ENCODE measurements around the gene FDX2. TPM values are rescaled to one million over a fixed set of nuclear protein-coding genes. Genes with fewer than 3 reads are reported as not detected.

FDX2 gene
- total and polyA plus RNA-seq, 2 of the 13 experiments (the other 11 are each of a cell fraction or from before 2014, with no cell fraction given), result 21.0 to 24.7 TPM

DNA sequence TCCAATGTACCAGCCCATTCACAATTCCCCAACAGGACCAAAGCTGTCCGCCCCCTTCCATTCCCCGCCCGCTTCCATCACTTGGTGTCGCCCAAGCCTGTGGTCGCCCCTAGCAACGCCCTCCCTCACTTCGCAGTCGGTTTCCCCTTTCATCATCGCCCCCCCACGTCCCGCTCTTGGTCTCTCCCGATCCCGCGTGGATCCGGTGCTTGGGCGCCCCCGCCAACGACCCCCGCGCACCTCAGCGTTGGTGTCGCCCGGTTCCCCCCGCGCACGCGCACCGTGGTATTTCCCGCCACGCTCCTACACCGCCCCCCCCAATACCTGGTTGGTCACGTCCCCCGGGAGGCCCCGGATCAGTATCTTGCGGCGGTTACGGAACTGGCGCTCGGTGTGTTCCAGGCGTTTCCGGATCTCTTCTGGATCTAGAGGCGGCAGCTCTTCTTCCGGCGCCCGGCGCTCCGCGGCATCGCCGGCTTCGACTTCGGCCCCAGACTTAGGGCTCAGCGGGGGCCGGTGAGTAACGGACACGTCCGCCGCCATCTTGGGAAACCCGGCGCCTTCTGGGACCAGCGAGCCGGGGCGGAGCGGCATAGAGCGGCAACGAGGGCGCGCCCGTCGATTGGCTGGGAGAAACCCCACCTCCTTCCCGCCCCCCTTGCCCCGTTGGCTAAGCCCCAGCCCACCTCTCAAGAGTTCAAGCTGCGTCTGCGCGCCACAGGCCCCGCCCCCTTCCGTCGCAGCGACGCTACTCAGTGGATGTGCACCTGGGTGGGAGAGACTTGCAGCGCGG lies 17.3 kb upstream of the FDX2 start, which contains the start of gene RAVER1 (continued):
- TF ChIP-seq RARG (CRISPR knock-in tag; IDR thresholded peaks at IDR 0.05; ENCODE audit: low read depth), result no peak
- TF ChIP-seq, protein P1, sequence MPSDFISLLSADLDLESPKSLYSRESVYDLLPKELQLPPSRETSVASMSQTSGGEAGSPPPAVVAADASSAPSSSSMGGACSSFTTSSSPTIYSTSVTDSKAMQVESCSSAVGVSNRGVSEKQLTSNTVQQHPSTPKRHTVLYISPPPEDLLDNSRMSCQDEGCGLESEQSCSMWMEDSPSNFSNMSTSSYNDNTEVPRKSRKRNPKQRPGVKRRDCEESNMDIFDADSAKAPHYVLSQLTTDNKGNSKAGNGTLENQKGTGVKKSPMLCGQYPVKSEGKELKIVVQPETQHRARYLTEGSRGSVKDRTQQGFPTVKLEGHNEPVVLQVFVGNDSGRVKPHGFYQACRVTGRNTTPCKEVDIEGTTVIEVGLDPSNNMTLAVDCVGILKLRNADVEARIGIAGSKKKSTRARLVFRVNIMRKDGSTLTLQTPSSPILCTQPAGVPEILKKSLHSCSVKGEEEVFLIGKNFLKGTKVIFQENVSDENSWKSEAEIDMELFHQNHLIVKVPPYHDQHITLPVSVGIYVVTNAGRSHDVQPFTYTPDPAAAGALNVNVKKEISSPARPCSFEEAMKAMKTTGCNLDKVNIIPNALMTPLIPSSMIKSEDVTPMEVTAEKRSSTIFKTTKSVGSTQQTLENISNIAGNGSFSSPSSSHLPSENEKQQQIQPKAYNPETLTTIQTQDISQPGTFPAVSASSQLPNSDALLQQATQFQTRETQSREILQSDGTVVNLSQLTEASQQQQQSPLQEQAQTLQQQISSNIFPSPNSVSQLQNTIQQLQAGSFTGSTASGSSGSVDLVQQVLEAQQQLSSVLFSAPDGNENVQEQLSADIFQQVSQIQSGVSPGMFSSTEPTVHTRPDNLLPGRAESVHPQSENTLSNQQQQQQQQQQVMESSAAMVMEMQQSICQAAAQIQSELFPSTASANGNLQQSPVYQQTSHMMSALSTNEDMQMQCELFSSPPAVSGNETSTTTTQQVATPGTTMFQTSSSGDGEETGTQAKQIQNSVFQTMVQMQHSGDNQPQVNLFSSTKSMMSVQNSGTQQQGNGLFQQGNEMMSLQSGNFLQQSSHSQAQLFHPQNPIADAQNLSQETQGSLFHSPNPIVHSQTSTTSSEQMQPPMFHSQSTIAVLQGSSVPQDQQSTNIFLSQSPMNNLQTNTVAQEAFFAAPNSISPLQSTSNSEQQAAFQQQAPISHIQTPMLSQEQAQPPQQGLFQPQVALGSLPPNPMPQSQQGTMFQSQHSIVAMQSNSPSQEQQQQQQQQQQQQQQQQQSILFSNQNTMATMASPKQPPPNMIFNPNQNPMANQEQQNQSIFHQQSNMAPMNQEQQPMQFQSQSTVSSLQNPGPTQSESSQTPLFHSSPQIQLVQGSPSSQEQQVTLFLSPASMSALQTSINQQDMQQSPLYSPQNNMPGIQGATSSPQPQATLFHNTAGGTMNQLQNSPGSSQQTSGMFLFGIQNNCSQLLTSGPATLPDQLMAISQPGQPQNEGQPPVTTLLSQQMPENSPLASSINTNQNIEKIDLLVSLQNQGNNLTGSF (CRISPR knock-in tag; IDR thresholded peaks at IDR 0.05), result no peak
- TF ChIP-seq, protein P2, sequence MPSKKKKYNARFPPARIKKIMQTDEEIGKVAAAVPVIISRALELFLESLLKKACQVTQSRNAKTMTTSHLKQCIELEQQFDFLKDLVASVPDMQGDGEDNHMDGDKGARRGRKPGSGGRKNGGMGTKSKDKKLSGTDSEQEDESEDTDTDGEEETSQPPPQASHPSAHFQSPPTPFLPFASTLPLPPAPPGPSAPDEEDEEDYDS (CRISPR knock-in tag; IDR thresholded peaks at IDR 0.05), result peak; percentile 83
- TF ChIP-seq SPEN (CRISPR knock-in tag; IDR thresholded peaks at IDR 0.05; ENCODE audit: low read depth), result peak; percentile 59
- no peak for TF ChIP-seq HNF4G (IDR thresholded peaks at IDR 0.05; ENCODE audit: borderline replicate concordance, low read depth, low read length)
- no peak for TF ChIP-seq HNF4G (CRISPR knock-in tag; IDR thresholded peaks at IDR 0.05; ENCODE audit: borderline replicate concordance, low read depth)
- TF ChIP-seq SIX1 (CRISPR knock-in tag; IDR thresholded peaks at IDR 0.05; ENCODE audit: borderline replicate concordance), result no peak
- TF ChIP-seq ZNF614 (CRISPR knock-in tag; IDR thresholded peaks at IDR 0.05; ENCODE audit: borderline replicate concordance), result no peak
- TF ChIP-seq, protein P3, sequence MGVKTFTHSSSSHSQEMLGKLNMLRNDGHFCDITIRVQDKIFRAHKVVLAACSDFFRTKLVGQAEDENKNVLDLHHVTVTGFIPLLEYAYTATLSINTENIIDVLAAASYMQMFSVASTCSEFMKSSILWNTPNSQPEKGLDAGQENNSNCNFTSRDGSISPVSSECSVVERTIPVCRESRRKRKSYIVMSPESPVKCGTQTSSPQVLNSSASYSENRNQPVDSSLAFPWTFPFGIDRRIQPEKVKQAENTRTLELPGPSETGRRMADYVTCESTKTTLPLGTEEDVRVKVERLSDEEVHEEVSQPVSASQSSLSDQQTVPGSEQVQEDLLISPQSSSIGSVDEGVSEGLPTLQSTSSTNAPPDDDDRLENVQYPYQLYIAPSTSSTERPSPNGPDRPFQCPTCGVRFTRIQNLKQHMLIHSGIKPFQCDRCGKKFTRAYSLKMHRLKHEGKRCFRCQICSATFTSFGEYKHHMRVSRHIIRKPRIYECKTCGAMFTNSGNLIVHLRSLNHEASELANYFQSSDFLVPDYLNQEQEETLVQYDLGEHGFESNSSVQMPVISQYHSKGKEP (CRISPR knock-in tag; IDR thresholded peaks at IDR 0.05), result 0 out of 2 replicates have a peak, but pooled peaks have one; percentile 9
- TF ChIP-seq MIER3 (CRISPR knock-in tag; IDR thresholded peaks at IDR 0.05; ENCODE audit: borderline replicate concordance), result peak; percentile 29; the same call in 1 of the 2 replicates
- peak; percentile 90 for TF ChIP-seq AGO2 (optimal IDR thresholded peaks at IDR 0.05; ENCODE audit: low read depth, low read length)
- no peak for TF ChIP-seq TBX3 (IDR thresholded peaks at IDR 0.05; ENCODE audit: borderline replicate concordance)
- TF ChIP-seq PAF1 (CRISPR knock-in tag; IDR thresholded peaks at IDR 0.05), result no peak
- TF ChIP-seq NAIF1 (CRISPR knock-in tag; IDR thresholded peaks at IDR 0.05; ENCODE audit: borderline replicate concordance), result peak; percentile 79; the same call in 1 of the 2 replicates
- TF ChIP-seq ZNF883 (CRISPR knock-in tag; IDR thresholded peaks at IDR 0.05; ENCODE audit: not compliant biosample characterization), result no peak
- TF ChIP-seq, protein P4, sequence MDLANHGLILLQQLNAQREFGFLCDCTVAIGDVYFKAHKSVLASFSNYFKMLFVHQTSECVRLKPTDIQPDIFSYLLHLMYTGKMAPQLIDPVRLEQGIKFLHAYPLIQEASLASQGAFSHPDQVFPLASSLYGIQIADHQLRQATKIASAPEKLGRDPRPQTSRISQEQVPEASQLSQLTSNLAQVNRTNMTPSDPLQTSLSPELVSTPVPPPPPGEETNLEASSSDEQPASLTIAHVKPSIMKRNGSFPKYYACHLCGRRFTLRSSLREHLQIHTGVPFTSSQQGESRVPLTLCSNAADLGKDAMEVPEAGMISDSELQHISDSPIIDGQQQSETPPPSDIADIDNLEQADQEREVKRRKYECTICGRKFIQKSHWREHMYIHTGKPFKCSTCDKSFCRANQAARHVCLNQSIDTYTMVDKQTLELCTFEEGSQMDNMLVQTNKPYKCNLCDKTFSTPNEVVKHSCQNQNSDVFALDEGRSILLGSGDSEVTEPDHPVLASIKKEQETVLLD (CRISPR knock-in tag; IDR thresholded peaks at IDR 0.05; ENCODE audit: low read depth), result no peak
- 0 out of 2 replicates have a peak, but pooled peaks have one; percentile 38 for TF ChIP-seq ELF1 (CRISPR knock-in tag; IDR thresholded peaks at IDR 0.05)
- TF ChIP-seq ZNF605 (CRISPR knock-in tag; IDR thresholded peaks at IDR 0.05), result peak; percentile 47; the same call in 1 of the 2 replicates
- TF ChIP-seq, protein P5, sequence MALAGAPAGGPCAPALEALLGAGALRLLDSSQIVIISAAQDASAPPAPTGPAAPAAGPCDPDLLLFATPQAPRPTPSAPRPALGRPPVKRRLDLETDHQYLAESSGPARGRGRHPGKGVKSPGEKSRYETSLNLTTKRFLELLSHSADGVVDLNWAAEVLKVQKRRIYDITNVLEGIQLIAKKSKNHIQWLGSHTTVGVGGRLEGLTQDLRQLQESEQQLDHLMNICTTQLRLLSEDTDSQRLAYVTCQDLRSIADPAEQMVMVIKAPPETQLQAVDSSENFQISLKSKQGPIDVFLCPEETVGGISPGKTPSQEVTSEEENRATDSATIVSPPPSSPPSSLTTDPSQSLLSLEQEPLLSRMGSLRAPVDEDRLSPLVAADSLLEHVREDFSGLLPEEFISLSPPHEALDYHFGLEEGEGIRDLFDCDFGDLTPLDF (CRISPR knock-in tag; IDR thresholded peaks at IDR 0.05), result peak; percentile 54; the same call in 1 of the 2 replicates
